Measurements from ENCODE around the gene IFITM2. TPM values are rescaled to one million over a fixed set of nuclear protein-coding genes. Genes with fewer than 3 reads are reported as not detected.

Gene IFITM2
- total and polyA plus RNA-seq, 2 of the 13 experiments (the other 11 are each of a cell fraction or from before 2014, with no cell fraction given): 13.8 to 267 TPM

DNA sequence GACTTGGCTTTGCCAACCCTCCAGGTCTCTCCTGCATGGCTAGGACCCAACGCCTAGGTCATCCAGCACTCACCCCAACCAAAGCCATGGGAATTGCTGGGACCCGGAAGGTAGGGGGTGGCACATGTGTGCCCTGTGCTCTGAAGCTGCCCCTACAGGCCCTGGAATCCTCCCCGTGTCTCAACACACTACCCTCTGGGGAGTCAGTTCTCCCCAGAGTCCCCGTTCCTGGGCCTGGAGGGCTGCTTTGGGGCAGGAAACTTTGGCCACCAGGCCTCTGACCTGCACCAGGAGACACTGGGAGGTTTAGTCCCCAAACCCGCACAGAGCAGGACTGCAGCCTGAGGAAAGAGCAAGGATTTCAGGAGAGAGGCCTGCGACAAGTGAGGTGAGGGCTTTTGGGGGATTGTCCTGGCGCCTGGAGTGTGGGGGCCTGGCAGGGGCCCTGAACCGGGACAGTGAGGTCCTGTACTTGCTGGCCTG lies 5.7 kb downstream of the IFITM2 start:
- Histone ChIP-seq H3K9me3 (ENCODE audit: low read length) (no peaks in the 10 kb centered on the region), H2AFZ (ENCODE audit: low read length) (no peak overlapping the region), H3K27ac (ENCODE audit: extremely low read length, insufficient read depth, low read length) (no peak overlapping the region), H3K4me2 (ENCODE audit: low read depth, low read length) (no peak overlapping the region; the same call in 1 of the 2 replicates), H3K4me1 (ENCODE audit: insufficient read depth, low read length) (peaks cover 66% of the 10 kb centered on the region), H3K9ac (ENCODE audit: insufficient read depth, low read depth, low read length) (no peak overlapping the region), H3K79me2 (ENCODE audit: insufficient read depth, low read length) (peaks cover 7% of the 10 kb centered on the region), H4K20me1 (ENCODE audit: insufficient read depth, low read length) (no peaks in the 10 kb centered on the region), H3K36me3 (replicated peaks in 1 of 2; ENCODE audit: control insufficient read depth in 1 of 2, insufficient read depth in 2 of 2, low read length in 2 of 2) (no peaks in the 10 kb centered on the region), H3K4me3 (replicated peaks in 1 of 3; ENCODE audit: insufficient read depth in 1 of 3, low read depth in 2 of 3, low read length in 3 of 3) (no peak overlapping the region; a peak in 1 of 6 replicates), H3K27me3 (ENCODE audit: control insufficient read depth in 1 of 2, insufficient read depth in 2 of 2, low read length in 2 of 2) (no peaks in the 10 kb centered on the region)
- ChIA-PET CTCF (ENCODE audit: low intra/inter-chr PET ratio, low total read pairs) (no interaction called here), POLR2A (interaction anchor here (1.7 to 2.7 kb wide), 2 partner anchors 40 to 42 kb away, joined by 4 to 9 read pairs; no protein-coding TSS in a partner anchor)
- 61% methylated on average over 3 of the region's 8 CpGs for WGBS (ENCODE audit: low lambda C conversion rate)
- ATAC-seq (no peak), FAIRE-seq (no peak), DNase-seq (ENCODE audit: low spot score) (no peak)
- BruUV-seq (replicated peaks): no TSS peak
- intact Hi-C loops (cut with micrococcal nuclease; ENCODE audit: unreplicated experiment) (no loop called here), in situ Hi-C loops (cut with HindIII; ENCODE audit: extremely low pct_ligation_motif_present, low pct_unique_long_range_greater_than_20kb) (no loop called here)
- TF ChIP-seq, protein P1, sequence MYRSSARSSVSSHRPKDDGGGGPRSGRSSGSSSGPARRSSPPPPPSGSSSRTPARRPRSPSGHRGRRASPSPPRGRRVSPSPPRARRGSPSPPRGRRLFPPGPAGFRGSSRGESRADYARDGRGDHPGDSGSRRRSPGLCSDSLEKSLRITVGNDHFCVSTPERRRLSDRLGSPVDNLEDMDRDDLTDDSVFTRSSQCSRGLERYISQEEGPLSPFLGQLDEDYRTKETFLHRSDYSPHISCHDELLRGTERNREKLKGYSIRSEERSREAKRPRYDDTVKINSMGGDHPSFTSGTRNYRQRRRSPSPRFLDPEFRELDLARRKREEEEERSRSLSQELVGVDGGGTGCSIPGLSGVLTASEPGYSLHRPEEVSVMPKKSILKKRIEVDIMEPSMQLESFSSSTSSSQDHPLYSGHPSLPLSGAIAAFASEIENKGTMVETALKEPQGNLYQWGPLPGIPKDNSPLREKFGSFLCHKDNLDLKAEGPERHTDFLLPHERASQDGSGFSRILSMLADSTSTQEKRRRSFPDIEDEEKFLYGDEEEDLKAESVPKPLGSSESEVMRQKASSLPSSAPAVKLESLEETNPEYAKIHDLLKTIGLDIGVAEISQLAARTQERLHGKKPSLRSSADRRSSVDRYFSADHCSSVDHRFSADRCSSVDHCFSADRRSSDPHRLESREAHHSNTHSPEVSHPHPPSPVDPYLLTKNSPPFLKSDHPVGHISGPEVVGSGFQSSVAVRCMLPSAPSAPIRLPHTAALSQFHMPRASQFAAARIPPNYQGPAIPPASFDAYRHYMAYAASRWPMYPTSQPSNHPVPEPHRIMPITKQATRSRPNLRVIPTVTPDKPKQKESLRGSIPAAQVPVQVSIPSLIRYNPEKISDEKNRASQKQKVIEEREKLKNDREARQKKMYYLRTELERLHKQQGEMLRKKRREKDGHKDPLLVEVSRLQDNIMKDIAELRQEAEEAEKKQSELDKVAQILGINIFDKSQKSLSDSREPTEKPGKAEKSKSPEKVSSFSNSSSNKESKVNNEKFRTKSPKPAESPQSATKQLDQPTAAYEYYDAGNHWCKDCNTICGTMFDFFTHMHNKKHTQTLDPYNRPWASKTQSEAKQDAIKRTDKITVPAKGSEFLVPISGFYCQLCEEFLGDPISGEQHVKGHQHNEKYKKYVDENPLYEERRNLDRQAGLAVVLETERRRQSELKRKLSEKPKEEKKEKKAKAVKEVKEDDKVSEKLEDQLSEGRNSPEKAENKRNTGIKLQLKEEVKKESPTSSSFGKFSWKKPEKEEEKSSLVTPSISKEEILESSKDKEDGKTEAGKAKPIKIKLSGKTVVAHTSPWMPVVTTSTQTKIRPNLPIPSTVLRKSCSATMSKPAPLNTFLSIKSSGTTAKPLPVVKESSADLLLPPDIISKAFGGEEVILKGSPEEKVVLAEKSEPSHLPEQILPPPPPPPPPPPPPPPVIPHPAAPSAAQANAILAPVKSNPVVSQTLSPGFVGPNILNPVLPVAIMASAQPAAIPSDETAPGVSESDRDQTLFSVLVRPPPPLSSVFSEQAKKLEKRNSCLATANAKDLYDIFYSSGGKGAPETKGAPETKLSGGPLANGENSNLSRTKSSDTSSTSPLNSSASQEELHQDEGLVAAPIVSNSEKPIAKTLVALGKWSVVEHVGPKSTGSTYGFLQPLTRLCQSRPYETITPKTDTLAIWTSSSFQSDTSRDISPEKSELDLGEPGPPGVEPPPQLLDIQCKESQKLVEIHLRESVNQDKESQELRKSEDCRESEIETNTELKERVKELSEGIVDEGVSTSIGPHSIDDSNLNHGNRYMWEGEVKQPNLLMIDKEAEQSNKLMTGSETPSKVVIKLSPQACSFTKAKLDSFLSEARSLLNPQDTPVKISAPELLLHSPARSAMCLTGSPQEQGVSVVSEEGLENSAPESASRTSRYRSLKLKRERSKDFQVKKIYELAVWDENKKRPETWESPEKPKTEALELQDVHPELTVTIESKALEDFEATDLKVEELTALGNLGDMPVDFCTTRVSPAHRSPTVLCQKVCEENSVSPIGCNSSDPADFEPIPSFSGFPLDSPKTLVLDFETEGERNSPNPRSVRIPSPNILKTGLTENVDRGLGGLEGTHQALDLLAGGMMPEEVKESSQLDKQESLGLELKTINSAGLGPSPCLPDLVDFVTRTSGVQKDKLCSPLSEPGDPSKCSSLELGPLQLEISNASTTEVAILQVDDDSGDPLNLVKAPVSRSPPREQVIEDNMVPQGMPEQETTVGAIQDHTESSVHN (CRISPR knock-in tag; IDR thresholded peaks at IDR 0.05): no peak
- TF ChIP-seq, protein P2, sequence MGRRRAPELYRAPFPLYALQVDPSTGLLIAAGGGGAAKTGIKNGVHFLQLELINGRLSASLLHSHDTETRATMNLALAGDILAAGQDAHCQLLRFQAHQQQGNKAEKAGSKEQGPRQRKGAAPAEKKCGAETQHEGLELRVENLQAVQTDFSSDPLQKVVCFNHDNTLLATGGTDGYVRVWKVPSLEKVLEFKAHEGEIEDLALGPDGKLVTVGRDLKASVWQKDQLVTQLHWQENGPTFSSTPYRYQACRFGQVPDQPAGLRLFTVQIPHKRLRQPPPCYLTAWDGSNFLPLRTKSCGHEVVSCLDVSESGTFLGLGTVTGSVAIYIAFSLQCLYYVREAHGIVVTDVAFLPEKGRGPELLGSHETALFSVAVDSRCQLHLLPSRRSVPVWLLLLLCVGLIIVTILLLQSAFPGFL (CRISPR knock-in tag; IDR thresholded peaks at IDR 0.05): no peak
- TF ChIP-seq ETV5 (CRISPR knock-in tag; IDR thresholded peaks at IDR 0.05; ENCODE audit: borderline replicate concordance): no peak
- TF ChIP-seq, protein P3, sequence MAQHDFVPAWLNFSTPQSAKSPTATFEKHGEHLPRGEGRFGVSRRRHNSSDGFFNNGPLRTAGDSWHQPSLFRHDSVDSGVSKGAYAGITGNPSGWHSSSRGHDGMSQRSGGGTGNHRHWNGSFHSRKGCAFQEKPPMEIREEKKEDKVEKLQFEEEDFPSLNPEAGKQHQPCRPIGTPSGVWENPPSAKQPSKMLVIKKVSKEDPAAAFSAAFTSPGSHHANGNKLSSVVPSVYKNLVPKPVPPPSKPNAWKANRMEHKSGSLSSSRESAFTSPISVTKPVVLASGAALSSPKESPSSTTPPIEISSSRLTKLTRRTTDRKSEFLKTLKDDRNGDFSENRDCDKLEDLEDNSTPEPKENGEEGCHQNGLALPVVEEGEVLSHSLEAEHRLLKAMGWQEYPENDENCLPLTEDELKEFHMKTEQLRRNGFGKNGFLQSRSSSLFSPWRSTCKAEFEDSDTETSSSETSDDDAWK (CRISPR knock-in tag; IDR thresholded peaks at IDR 0.05): no peak
- no peak for TF ChIP-seq REPIN1 (CRISPR knock-in tag; IDR thresholded peaks at IDR 0.05; ENCODE audit: borderline replicate concordance, low read depth)
- no peak for TF ChIP-seq EED (CRISPR knock-in tag; IDR thresholded peaks at IDR 0.05)
- TF ChIP-seq, protein P4, sequence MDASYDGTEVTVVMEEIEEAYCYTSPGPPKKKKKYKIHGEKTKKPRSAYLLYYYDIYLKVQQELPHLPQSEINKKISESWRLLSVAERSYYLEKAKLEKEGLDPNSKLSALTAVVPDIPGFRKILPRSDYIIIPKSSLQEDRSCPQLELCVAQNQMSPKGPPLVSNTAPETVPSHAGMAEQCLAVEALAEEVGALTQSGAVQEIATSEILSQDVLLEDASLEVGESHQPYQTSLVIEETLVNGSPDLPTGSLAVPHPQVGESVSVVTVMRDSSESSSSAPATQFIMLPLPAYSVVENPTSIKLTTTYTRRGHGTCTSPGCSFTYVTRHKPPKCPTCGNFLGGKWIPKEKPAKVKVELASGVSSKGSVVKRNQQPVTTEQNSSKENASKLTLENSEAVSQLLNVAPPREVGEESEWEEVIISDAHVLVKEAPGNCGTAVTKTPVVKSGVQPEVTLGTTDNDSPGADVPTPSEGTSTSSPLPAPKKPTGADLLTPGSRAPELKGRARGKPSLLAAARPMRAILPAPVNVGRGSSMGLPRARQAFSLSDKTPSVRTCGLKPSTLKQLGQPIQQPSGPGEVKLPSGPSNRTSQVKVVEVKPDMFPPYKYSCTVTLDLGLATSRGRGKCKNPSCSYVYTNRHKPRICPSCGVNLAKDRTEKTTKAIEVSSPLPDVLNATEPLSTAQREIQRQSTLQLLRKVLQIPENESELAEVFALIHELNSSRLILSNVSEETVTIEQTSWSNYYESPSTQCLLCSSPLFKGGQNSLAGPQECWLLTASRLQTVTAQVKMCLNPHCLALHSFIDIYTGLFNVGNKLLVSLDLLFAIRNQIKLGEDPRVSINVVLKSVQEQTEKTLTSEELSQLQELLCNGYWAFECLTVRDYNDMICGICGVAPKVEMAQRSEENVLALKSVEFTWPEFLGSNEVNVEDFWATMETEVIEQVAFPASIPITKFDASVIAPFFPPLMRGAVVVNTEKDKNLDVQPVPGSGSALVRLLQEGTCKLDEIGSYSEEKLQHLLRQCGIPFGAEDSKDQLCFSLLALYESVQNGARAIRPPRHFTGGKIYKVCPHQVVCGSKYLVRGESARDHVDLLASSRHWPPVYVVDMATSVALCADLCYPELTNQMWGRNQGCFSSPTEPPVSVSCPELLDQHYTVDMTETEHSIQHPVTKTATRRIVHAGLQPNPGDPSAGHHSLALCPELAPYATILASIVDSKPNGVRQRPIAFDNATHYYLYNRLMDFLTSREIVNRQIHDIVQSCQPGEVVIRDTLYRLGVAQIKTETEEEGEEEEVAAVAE (CRISPR knock-in tag; IDR thresholded peaks at IDR 0.05; ENCODE audit: borderline replicate concordance): no peak

Measured in HepG2 (cell line).